ENCODE results near the gene SPSB1.

SPSB1 gene

DNA sequence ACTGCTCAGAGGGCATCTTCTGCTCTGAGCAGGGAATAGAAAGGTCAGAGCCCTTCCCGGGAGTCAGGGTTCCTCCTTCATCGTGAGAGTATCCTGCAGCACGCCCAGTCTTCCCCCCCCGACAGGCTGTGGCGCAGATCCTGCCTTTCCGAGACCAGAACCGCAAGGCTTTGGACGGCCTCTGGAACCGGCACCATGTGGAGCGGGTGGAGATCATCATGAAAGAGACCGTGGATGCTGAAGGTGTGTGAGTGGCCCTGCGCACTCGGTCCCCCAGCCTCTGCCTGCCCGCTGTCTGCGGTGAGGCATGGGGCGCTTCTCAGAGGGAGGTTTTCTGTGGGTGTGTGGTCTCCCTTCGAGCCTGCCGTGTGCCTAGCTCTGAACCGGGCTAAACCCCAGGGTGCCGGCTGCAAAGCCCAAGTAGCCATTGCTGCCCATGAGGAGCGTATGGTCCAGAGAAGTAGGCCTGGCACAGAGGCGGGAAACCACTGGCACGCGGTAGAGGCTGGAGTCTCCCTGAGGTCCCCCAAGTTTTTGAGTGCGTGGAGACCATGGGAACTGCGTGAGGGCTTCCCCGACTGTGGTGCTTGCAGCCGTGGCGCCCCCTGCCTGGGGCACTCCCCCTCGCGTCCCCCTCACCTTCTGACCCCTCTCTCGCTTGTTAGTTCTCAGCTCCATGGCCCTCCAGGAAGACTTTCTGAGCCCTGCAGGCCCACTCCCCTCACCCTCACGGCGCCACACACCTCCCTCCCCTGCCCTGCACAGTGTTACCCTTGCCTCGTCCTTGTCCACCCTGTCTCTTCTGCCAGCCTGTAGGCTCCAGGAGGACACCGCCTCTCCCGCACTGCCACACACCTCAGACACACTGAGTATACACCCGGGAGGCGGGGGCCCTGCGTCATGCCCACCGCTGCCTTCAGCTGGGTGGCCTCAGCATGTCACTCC is 45.6 kb upstream of the SPSB1 start:
- H3K4me3 ChIP-seq (ENCODE audit: low read length) = no peak overlapping the region
- TF ChIP-seq, protein P1, sequence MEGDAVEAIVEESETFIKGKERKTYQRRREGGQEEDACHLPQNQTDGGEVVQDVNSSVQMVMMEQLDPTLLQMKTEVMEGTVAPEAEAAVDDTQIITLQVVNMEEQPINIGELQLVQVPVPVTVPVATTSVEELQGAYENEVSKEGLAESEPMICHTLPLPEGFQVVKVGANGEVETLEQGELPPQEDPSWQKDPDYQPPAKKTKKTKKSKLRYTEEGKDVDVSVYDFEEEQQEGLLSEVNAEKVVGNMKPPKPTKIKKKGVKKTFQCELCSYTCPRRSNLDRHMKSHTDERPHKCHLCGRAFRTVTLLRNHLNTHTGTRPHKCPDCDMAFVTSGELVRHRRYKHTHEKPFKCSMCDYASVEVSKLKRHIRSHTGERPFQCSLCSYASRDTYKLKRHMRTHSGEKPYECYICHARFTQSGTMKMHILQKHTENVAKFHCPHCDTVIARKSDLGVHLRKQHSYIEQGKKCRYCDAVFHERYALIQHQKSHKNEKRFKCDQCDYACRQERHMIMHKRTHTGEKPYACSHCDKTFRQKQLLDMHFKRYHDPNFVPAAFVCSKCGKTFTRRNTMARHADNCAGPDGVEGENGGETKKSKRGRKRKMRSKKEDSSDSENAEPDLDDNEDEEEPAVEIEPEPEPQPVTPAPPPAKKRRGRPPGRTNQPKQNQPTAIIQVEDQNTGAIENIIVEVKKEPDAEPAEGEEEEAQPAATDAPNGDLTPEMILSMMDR (conservative IDR thresholded peaks at IDR 0.05; ENCODE audit: low read depth, low read length) = no peak
- DNase-seq (ENCODE audit: low read depth) = no peak

GRCh38 chr1:9247894-9248293 is 44.8 kb upstream of the SPSB1 start:
- DNase-seq (ENCODE audit: low read depth) = no peak
- H3K4me3 ChIP-seq (ENCODE audit: low read length) = no peak overlapping the region
- TF ChIP-seq, protein P1 (conservative IDR thresholded peaks at IDR 0.05; ENCODE audit: low read depth, low read length) = no peak

- DNase-seq (ENCODE audit: low read depth) = no peak
- H3K4me3 ChIP-seq (ENCODE audit: low read length) = no peak overlapping the region
- TF ChIP-seq, protein P1 (conservative IDR thresholded peaks at IDR 0.05; ENCODE audit: low read depth, low read length) = no peak
These were observed 44.1 kb upstream of the SPSB1 start for GRCh38 chr1:9248341-9249262.

DNA sequence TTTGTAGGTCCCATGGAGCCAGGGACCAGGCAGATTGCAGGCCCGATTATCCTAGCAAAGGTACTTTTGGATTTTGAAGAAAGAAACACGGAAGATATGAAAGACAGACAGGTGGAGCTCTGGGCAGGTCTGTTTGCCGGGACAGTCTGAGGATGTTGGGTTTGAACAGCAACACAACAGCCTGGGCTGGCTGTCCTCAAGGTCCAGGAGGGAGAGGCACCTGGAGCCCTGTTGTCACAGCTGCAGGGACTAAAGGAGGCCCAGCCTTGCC is 43.5 kb upstream of the SPSB1 start:
- no peak for DNase-seq (ENCODE audit: low read depth)
- TF ChIP-seq, protein P1 (conservative IDR thresholded peaks at IDR 0.05; ENCODE audit: low read depth, low read length) = no peak
- no peak overlapping the region for H3K4me3 ChIP-seq (ENCODE audit: low read length)

DNA sequence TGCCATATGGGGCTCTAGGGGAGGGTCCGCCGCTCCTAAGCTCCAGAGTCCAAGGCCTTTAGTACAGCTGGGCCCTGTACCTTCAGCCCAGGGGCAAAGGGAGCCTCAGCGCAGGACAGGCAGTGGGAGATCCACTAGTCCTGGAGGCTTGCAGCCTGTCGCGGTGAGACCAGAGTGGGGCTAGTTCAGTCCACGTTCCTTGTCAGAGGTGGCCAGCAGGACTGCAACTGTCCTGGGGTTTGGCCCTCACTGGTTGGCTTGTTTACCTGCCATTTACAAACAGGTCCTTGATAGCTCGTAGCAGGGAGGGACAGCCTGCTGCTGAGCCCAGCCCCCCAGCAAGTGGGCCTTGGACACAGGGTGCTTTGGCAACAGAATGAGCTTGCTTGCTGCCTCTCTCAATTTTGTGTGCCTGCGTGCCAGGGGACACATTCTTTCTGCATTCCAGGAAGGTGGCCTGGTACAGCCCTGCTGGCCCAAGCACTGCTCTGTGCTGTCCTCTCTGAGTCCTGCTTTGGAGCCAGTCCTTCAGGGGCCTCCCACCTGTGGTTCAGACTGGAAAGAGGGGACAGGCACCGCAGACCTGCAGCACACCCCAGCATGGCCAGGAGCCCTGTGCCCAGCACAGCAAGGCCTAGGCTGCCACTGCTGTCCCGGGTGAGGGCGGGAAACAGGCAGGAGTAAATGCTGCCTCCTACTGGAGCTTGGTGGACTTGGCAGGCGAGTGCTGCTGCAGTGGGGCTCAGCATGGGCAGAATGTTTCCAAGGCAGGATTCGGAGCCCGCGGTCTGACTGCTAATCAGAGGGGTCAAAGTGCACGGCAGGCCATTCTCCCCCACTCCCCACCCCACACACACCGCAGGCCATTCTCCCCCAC is 42.9 kb upstream of the SPSB1 start:
- H3K4me3 ChIP-seq (ENCODE audit: low read length) = no peak overlapping the region
- TF ChIP-seq, protein P1 (conservative IDR thresholded peaks at IDR 0.05; ENCODE audit: low read depth, low read length) = peak; percentile 85
- no peak for DNase-seq (ENCODE audit: low read depth)

DNA sequence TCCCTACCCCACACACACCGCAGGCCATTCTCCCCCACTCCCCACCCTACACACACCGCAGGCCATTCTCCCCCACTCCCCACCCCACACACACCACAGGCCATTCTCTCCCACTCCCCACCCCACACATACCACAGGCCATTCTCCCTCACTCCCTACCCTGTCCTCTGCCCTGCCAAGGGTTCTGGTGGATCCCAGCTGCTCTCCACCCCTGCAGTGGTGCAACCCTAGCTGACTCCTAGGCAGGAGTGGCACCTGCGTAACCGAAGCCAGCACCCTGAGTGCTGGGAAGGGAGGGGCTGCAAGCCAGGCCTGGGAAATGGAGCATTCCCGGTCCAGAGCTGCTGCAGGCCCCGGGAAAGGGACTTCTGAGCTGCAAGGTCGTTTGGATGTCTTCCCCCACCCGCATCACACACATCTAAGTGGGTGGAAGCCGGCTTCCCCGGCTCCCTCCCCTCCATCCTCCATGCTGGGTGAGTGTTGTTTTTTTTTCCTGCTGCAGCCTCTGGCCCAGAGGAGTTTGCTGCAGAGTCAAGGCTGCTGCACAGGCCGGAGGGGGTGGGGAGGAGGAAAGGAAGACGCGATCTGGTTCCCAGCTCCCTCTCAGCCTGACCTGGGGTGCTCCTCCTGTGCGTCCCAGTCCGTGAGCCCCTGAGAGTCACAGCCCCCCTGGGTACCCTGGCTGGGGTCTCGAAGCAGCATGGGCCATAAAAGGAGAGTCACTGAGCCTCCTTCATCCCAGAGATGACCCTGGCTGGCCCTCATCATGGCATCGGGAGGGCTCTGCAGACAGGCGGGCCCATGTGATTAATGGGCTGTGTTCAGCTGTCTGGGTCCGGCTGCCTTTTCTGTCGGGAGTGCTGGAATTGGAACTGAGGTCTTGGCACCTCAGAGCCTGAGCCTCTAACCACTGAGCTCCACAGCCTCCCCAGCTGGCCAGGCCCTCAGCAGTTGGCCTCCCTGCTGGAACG is 42.0 kb upstream of the SPSB1 start:
- TF ChIP-seq, protein P1 (conservative IDR thresholded peaks at IDR 0.05; ENCODE audit: low read depth, low read length) = no peak
- H3K4me3 ChIP-seq (ENCODE audit: low read length) = no peak overlapping the region
- no peak for DNase-seq (ENCODE audit: low read depth)
